ENCODE data around the gene DXO. TPM values are rescaled to one million over a fixed set of nuclear protein-coding genes. Genes with fewer than 3 reads are reported as not detected.

DXO gene
- total and polyA plus RNA-seq, 2 of the 13 experiments (the other 11 are each of a cell fraction or from before 2014, with no cell fraction given), result 18.6 to 26.2 TPM

DNA sequence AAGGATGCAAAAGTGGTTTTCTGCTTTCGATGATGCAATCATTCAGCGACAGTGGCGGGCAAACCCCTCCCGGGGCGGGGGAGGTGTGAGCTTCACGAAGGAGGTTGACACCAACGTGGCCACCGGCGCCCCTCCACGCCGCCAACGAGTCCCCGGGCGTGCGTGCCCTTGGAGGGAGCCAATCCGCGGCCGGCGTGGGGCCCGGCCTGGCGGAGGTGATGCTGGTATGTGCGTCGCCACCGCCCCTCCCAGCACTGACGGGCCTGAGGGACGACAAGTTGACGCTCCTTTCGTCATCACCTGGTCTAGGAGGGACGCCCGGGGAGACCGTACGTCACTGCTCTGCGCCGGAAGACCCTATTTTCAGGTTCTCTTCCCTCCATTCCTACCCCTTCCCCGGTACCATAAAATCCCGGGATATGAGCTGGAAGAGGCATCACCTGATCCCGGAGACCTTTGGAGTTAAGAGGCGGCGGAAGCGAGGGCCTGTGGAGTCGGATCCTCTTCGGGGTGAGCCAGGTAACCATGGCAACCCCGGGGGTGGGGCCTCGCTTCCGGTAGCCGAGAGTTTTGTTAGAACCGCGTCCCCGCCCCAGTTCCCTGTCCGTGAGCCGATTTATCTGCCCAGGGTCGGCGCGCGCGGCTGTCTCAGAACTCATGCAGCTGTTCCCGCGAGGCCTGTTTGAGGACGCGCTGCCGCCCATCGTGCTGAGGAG lies at the start of gene DXO (continued):
- TF ChIP-seq, protein P1, sequence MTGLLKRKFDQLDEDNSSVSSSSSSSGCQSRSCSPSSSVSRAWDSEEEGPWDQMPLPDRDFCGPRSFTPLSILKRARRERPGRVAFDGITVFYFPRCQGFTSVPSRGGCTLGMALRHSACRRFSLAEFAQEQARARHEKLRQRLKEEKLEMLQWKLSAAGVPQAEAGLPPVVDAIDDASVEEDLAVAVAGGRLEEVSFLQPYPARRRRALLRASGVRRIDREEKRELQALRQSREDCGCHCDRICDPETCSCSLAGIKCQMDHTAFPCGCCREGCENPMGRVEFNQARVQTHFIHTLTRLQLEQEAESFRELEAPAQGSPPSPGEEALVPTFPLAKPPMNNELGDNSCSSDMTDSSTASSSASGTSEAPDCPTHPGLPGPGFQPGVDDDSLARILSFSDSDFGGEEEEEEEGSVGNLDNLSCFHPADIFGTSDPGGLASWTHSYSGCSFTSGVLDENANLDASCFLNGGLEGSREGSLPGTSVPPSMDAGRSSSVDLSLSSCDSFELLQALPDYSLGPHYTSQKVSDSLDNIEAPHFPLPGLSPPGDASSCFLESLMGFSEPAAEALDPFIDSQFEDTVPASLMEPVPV (CRISPR knock-in tag; IDR thresholded peaks at IDR 0.05), result peak; percentile 92; the same call in 1 of the 2 replicates
- peak; percentile 92 for TF ChIP-seq ZNF572 (CRISPR knock-in tag; IDR thresholded peaks at IDR 0.05)
- peak; percentile 36 for TF ChIP-seq SKI (IDR thresholded peaks at IDR 0.05; ENCODE audit: partially characterized antibody)
- TF ChIP-seq NBN (conservative IDR thresholded peaks at IDR 0.05), result no peak
- no peak for TF ChIP-seq SOX13 (IDR thresholded peaks at IDR 0.05)
- TF ChIP-seq SOX13 (CRISPR knock-in tag; conservative IDR thresholded peaks at IDR 0.05 in 1 of 2, IDR thresholded peaks at IDR 0.05 in 1 of 2), result peak in 1 of 2 experiments; percentile 48; a peak in 1 of 4 replicates
- TF ChIP-seq ZNF512B (CRISPR knock-in tag; IDR thresholded peaks at IDR 0.05; ENCODE audit: borderline replicate concordance), result no peak
- 0 out of 2 replicates have a peak, but pooled peaks have one; percentile 4 for TF ChIP-seq TSC22D2 (CRISPR knock-in tag; IDR thresholded peaks at IDR 0.05; ENCODE audit: borderline replicate concordance)
- TF ChIP-seq, protein P2, sequence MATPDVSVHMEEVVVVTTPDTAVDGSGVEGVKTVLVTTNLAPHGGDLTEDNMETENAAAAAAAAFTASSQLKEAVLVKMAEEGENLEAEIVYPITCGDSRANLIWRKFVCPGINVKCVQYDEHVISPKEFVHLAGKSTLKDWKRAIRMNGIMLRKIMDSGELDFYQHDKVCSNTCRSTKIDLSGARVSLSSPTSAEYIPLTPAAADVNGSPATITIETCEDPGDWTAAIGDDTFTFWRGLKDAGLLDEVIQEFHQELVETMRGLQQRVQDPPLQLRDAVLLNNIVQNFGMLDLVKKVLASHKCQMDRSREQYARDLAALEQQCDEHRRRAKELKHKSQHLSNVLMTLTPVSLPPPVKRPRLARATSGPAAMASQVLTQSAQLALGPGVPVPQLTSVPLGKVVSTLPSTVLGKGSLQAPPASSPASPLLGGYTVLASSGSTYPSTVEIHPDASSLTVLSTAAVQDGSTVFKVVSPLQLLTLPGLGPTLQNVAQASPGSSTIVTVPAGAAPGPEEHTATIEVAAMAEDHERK (CRISPR knock-in tag; IDR thresholded peaks at IDR 0.05; ENCODE audit: low read depth), result peak; percentile 90
- no peak; the same call in 1 of the 2 replicates for TF ChIP-seq ZNF33B (CRISPR knock-in tag; IDR thresholded peaks at IDR 0.05)
- TF ChIP-seq, protein P3, sequence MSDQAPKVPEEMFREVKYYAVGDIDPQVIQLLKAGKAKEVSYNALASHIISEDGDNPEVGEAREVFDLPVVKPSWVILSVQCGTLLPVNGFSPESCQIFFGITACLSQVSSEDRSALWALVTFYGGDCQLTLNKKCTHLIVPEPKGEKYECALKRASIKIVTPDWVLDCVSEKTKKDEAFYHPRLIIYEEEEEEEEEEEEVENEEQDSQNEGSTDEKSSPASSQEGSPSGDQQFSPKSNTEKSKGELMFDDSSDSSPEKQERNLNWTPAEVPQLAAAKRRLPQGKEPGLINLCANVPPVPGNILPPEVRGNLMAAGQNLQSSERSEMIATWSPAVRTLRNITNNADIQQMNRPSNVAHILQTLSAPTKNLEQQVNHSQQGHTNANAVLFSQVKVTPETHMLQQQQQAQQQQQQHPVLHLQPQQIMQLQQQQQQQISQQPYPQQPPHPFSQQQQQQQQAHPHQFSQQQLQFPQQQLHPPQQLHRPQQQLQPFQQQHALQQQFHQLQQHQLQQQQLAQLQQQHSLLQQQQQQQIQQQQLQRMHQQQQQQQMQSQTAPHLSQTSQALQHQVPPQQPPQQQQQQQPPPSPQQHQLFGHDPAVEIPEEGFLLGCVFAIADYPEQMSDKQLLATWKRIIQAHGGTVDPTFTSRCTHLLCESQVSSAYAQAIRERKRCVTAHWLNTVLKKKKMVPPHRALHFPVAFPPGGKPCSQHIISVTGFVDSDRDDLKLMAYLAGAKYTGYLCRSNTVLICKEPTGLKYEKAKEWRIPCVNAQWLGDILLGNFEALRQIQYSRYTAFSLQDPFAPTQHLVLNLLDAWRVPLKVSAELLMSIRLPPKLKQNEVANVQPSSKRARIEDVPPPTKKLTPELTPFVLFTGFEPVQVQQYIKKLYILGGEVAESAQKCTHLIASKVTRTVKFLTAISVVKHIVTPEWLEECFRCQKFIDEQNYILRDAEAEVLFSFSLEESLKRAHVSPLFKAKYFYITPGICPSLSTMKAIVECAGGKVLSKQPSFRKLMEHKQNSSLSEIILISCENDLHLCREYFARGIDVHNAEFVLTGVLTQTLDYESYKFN (CRISPR knock-in tag; conservative IDR thresholded peaks at IDR 0.05), result peak; percentile 65
- TF ChIP-seq JUN (CRISPR knock-in tag; IDR thresholded peaks at IDR 0.05), result peak; percentile 84; the same call in 1 of the 2 replicates
- TF ChIP-seq SP5 (CRISPR knock-in tag; IDR thresholded peaks at IDR 0.05; ENCODE audit: borderline replicate concordance, low read depth), result no peak
- peak; percentile 50; the same call in 1 of the 2 replicates for TF ChIP-seq CENPT (CRISPR knock-in tag; IDR thresholded peaks at IDR 0.05; ENCODE audit: low read depth)
- peak; percentile 95 for TF ChIP-seq TGIF2 (CRISPR knock-in tag; IDR thresholded peaks at IDR 0.05)
- no peak for TF ChIP-seq ZBTB20 (CRISPR knock-in tag; IDR thresholded peaks at IDR 0.05; ENCODE audit: borderline replicate concordance, low read depth)
- TF ChIP-seq ZNF496 (CRISPR knock-in tag; IDR thresholded peaks at IDR 0.05; ENCODE audit: insufficient replicate concordance), result no peak
- TF ChIP-seq FOXJ3 (CRISPR knock-in tag; IDR thresholded peaks at IDR 0.05; ENCODE audit: borderline replicate concordance), result peak; percentile 55; the same call in 1 of the 2 replicates
- TF ChIP-seq ZNF326 (CRISPR knock-in tag; IDR thresholded peaks at IDR 0.05; ENCODE audit: borderline replicate concordance), result no peak
- TF ChIP-seq SMC3 (IDR thresholded peaks at IDR 0.05; ENCODE audit: low read length), result peak; percentile 13; the same call in 1 of the 2 replicates

All from HepG2 (cell line).